HEK293 (cell line): ENCODE data around the gene TRPM2.

Source experiments
- CTCF ChIA-PET: fragments of 350-600 bp; formaldehyde crosslinking; extraction: SDS; loops from one replicate; lab custom pipeline; 2021; ENCODE audit warnings: antibody characterized with exemption; lab: Yijun Ruan, JAX
- POLR2A ChIA-PET: fragments of 300-600 bp; formaldehyde crosslinking; extraction: SDS; loops from one replicate; lab custom pipeline; 2020; ENCODE audit warnings: antibody characterized with exemption, inconsistent platforms; lab: Yijun Ruan, JAX
- H3K27ac ChIP-seq: fragments of 200-500 bp; sonication (Bioruptor generic); 2 replicates; pipeline ENCODE4 v1.5.1; 2014; ENCODE audit warnings: low read depth, low read length, control low read depth, inconsistent platforms; ENCODE audit errors: extremely low read depth
- H3K36me3 ChIP-seq, 2 experiments: fragments of 200-500 bp in 1 of 2; sonication (Bioruptor generic) in 1 of 2; 1 replicate in 1 of 2; 2 replicates in 1 of 2; pipeline ENCODE4 v1.5.1; 2014 to 2017; ENCODE audit warnings: inconsistent platforms in 2 of 2, low read length in 2 of 2; ENCODE audit not compliant: control insufficient read depth in 2 of 2, insufficient read depth in 1 of 2
- H3K4me1 ChIP-seq: fragments of 200-500 bp; sonication (Bioruptor generic); 2 replicates; pipeline ENCODE4 v1.5.1; 2014; ENCODE audit warnings: mild to moderate bottlenecking, low read length, inconsistent platforms; ENCODE audit not compliant: control insufficient read depth, insufficient read depth
- H3K4me3 ChIP-seq: 2 replicates; pipeline ENCODE4 v1.5.1; 2011; ENCODE audit warnings: low read depth, mild to moderate bottlenecking, control low read depth, low read length, moderate library complexity
- H3K9me3 ChIP-seq: fragments of 200-500 bp; sonication (Bioruptor generic); 2 replicates; pipeline ENCODE4 v1.5.1; 2014; ENCODE audit warnings: low read depth, low read length, inconsistent platforms; ENCODE audit not compliant: control insufficient read depth, insufficient read depth
- GLIS1 ChIP-seq: fragments of 450-650 bp; formaldehyde crosslinking; IDR thresholded peaks from 2 replicates; pipeline ENCODE4 v1.5.1; 2016; ENCODE audit warnings: missing biosample characterization, missing genetic modification characterization
- GLIS2 ChIP-seq: fragments of 450-650 bp; formaldehyde crosslinking; IDR thresholded peaks from 2 replicates; pipeline ENCODE4 v1.5.1; 2016; ENCODE audit warnings: missing biosample characterization, missing genetic modification characterization
- SCRT2 ChIP-seq: fragments of 450-650 bp; formaldehyde crosslinking; IDR thresholded peaks from 2 replicates; pipeline ENCODE4 v1.5.1; 2016; ENCODE audit warnings: missing biosample characterization, missing genetic modification characterization
- SETDB1 ChIP-seq: IDR thresholded peaks from one replicate; pipeline ENCODE4 v1.6.1; 2017; ENCODE audit warnings: mild to moderate bottlenecking, low read length, moderate library complexity, mixed read lengths; ENCODE audit not compliant: insufficient read length
- SP2 ChIP-seq: fragments of 450-650 bp; formaldehyde crosslinking; IDR thresholded peaks from 2 replicates; pipeline ENCODE4 v1.5.1; 2016; ENCODE audit warnings: missing biosample characterization, missing genetic modification characterization
- TRIM28 ChIP-seq: IDR thresholded peaks from 2 replicates; pipeline ENCODE4 v1.6.1; 2011; ENCODE audit warnings: low read length, control low read depth, borderline replicate concordance
- ZNF10 ChIP-seq: fragments of 450-650 bp; formaldehyde crosslinking; IDR thresholded peaks from 2 replicates; pipeline ENCODE4 v1.5.1; 2017; ENCODE audit warnings: missing biosample characterization, missing genetic modification characterization
- ZNF23 ChIP-seq: fragments of 450-650 bp; formaldehyde crosslinking; IDR thresholded peaks from 2 replicates; pipeline ENCODE4 v1.5.1; 2016; ENCODE audit warnings: missing biosample characterization, missing genetic modification characterization, borderline replicate concordance
- ZNF274 ChIP-seq, 2 experiments: fragments of 200-500 bp in 1 of 2; fragments of 450-650 bp in 1 of 2; sonication (Bioruptor generic) in 1 of 2; formaldehyde crosslinking in 1 of 2; IDR thresholded peaks; 2 replicates each; pipeline versions ENCODE4 v1.5.1 to v1.6.1; 2014 to 2016; ENCODE audit warnings: borderline replicate concordance in 1 of 2, inconsistent platforms in 1 of 2, low read length in 1 of 2, missing biosample characterization in 1 of 2, missing genetic modification characterization in 1 of 2
- ZNF302 ChIP-seq: fragments of 450-650 bp; formaldehyde crosslinking; IDR thresholded peaks from 2 replicates; pipeline ENCODE4 v1.5.1; 2016; ENCODE audit warnings: missing biosample characterization, missing genetic modification characterization, low read depth
- ZNF324 ChIP-seq: fragments of 450-650 bp; formaldehyde crosslinking; IDR thresholded peaks from 2 replicates; pipeline ENCODE4 v1.5.1; 2016; ENCODE audit warnings: missing biosample characterization, missing genetic modification characterization
- ZNF404 ChIP-seq: fragments of 450-650 bp; formaldehyde crosslinking; IDR thresholded peaks from 2 replicates; pipeline ENCODE4 v1.5.1; 2017; ENCODE audit warnings: missing biosample characterization, missing genetic modification characterization
- ZNF585B ChIP-seq: fragments of 450-650 bp; formaldehyde crosslinking; IDR thresholded peaks from 2 replicates; pipeline ENCODE4 v1.5.1; 2016; ENCODE audit warnings: missing biosample characterization, missing genetic modification characterization
- ZNF677 ChIP-seq: fragments of 450-650 bp; IDR thresholded peaks from 2 replicates; pipeline ENCODE4 v1.5.0; 2018; ENCODE audit warnings: missing biosample characterization, mild to moderate bottlenecking, missing genetic modification characterization, moderate library complexity
- TF ChIP-seq, protein P1 (sequence below): fragments of 450-650 bp; formaldehyde crosslinking; IDR thresholded peaks from 2 replicates; pipeline ENCODE4 v1.5.1; 2016; ENCODE audit warnings: missing biosample characterization, missing genetic modification characterization
- TF ChIP-seq, protein P2 (sequence below): fragments of 450-650 bp; formaldehyde crosslinking; IDR thresholded peaks from 2 replicates; pipeline ENCODE4 v1.5.1; 2017; ENCODE audit warnings: missing biosample characterization, missing genetic modification characterization
- TF ChIP-seq, protein P3 (sequence below): fragments of 450-650 bp; formaldehyde crosslinking; IDR thresholded peaks from 2 replicates; pipeline ENCODE4 v1.5.1; 2017; ENCODE audit warnings: missing biosample characterization, mild to moderate bottlenecking, missing genetic modification characterization, moderate library complexity
- TF ChIP-seq, protein P4 (sequence below): fragments of 450-650 bp; IDR thresholded peaks from 2 replicates; pipeline ENCODE4 v1.5.1; 2018; ENCODE audit warnings: missing biosample characterization, mild to moderate bottlenecking, missing genetic modification characterization

Gene TRPM2

DNA sequence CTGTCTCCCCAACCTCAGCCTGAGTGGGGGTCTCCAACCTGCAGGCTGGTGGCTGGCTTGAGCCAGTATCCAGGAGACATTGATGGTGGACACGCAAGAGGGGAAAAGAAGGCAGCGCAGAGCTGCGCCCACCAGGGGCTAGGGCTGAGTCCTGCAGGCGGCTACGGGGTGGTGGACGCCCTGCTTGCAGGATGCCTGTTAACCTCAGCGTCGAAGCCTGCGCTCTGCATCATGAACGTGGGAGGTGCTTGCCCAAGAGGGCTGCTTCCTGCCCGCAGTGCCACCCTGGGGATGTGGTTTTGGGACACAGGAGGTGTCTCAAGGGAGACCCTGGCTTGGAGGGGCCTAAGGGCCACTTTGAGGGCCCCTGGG, 25.8 kb upstream of the TRPM2 start:
- H3K27ac ChIP-seq = no peak overlapping the region
- no peak overlapping the region for H3K4me3 ChIP-seq
- CTCF ChIA-PET = no interaction called here
- POLR2A ChIA-PET = no interaction called here
- no peaks in the 10 kb centered on the region for H3K9me3 ChIP-seq
- peaks cover 0 to 50% of the 10 kb centered on the region in 2 experiments; a peak in 1 of 3 replicates for H3K36me3 ChIP-seq
- no peak for TF ChIP-seq ZNF677 (tag by site-specific recombination)
- TF ChIP-seq GLIS2 = 0 out of 2 replicates have a peak, but pooled peaks have one; percentile 4
- H3K4me1 ChIP-seq = no peaks in the 10 kb centered on the region

DNA sequence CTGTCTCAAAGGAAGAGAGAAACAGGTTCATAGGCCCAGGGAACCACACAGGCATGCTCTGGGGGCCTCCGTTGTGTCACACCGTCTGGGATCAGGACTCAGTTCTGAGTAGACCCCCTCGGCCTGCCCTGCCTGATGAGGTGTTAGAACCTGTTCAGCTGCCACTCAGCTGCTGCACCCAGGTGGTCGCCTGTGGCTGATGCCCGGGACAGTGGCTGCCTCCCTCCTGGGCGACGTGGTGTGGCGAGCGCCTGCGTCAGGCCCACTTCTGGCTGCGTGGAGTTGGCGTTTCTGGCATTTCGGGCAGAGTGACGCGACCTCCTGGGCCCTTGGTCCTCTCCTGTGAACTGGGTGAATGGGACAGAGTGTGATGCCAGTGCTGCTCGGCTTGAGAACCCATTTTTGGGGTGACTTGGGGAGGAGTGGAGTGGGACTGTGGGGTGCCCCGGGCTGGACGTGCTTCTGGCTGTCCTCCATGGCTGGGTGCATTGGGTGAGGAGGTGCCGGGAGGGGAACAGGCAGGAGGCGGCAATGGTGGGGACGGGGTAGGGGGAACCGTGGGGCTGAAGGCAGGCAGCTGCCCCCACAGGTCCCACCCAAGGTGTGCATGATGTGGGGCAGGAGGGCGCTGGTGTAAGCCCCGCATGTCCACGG, 25.1 kb upstream of the TRPM2 start:
- POLR2A ChIA-PET = interaction anchor here (0.8 to 1.5 kb wide), 3 partner anchors 8 to 28 kb away, joined by 3 to 4 read pairs (median 4); partner anchors contain the start of gene PFKL

DNA sequence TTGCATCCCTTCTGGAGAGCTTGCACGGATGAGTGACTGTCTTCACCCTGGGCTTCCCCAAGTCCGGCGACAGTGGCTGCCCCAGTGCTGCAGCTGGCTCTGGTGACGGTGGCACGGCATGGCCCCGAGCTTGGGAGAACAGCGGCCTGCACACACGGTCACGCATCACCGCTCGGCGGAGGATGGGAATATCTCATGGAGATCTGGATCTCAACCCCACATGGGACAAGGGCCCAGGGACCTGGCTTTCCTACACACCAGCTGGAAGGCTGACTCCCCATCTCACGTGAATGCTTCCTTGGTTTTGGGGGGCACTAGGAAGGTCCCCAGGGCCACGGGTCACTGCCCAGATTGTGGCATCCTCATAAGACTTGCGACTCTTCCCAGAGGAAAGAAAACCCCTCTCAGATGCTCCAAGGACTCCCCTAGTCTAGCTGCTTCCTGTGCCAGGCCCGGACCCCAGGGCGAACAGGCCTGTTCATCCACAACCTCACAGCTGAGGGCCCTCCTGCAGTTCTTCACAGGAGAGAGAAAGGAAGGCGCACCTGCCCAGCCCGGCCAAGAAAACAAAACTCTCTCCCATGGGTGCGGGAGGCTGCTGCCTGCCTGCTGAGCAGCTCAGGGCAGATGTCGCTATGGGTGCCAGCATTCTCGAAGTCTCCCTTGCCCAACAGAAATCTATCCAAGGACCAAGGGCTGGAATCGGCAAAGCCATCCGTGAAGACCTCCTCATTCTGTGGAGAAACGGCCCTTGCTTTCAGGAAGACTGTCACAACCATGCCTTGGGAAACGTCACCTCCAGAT, 24.1 kb upstream of the TRPM2 start:
- 0 out of 2 replicates have a peak overlapping the region, but pooled peaks have one; percentile 2 for H3K27ac ChIP-seq

More for the DNA sequence above, 25.1 kb upstream of the TRPM2 start:
- Histone ChIP-seq H3K4me1 (no peaks in the 10 kb centered on the region), H3K9me3 (no peaks in the 10 kb centered on the region), H3K36me3 (peaks cover 0 to 43% of the 10 kb centered on the region in 2 experiments; a peak in 1 of 3 replicates), H3K27ac (no peak overlapping the region), H3K4me3 (no peak overlapping the region)
- CTCF ChIA-PET = interaction anchor here (0.7 kb wide), 1 partner anchor 9 kb away, joined by 4 read pairs; no protein-coding TSS in a partner anchor
- TF ChIP-seq ZNF302 (no peak), TRIM28 (no peak), SP2 (tag by site-specific recombination) (no peak), SCRT2 (no peak)
- TF ChIP-seq, protein P1, sequence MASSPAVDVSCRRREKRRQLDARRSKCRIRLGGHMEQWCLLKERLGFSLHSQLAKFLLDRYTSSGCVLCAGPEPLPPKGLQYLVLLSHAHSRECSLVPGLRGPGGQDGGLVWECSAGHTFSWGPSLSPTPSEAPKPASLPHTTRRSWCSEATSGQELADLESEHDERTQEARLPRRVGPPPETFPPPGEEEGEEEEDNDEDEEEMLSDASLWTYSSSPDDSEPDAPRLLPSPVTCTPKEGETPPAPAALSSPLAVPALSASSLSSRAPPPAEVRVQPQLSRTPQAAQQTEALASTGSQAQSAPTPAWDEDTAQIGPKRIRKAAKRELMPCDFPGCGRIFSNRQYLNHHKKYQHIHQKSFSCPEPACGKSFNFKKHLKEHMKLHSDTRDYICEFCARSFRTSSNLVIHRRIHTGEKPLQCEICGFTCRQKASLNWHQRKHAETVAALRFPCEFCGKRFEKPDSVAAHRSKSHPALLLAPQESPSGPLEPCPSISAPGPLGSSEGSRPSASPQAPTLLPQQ = no peak
- TF ChIP-seq, all 188 proteins: peak for 0

DNA sequence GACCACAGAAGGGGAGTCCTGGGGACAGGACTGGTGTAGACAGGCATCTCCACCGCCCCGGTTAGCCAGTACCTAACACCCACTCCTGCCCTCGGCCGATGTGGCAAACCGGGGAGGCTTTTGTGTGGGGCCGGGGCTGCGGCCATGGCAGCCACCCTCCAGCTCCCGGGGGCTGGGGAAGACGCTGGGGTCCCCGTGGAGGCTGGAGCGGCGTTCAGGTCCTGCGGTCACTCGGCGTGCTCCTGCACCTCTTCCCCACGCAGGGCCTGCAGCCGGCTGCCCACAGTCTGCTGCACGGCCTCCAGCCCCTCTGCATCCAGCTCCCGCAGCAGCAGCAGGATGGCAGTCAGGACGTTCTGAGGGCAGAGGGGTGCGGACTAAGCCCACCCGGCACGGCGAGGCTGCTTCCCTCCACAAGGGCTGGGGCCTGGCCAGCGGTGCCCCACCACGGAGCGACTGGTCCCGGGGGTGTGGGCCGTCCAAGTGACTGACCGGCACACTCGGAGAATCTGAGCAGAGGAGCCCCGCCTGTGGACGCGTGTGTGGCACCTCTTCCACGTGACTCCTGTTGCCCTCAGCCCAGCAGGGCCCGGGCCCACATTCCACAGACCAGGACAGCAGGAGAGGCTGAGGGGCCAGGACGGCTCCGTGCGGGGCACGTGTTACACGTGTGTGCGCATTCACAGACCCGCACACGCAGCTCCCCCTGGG, 23.3 kb upstream of the TRPM2 start:
- H3K36me3 ChIP-seq = peaks cover 0 to 25% of the 10 kb centered on the region in 2 experiments; a peak in 1 of 3 replicates
- no peaks in the 10 kb centered on the region for H3K9me3 ChIP-seq
- ChIA-PET POLR2A (interaction anchor here (1.1 to 1.5 kb wide), 2 partner anchors 14 to 30 kb away, joined by 4 to 5 read pairs; partner anchors contain the start of gene PFKL), CTCF (no interaction called here)
- no peak overlapping the region for H3K27ac ChIP-seq
- H3K4me1 ChIP-seq = no peaks in the 10 kb centered on the region
- no peak overlapping the region for H3K4me3 ChIP-seq
- no peak for TF ChIP-seq ZNF585B (tag by site-specific recombination)
- no peak for TF ChIP-seq ZNF10 (tag by site-specific recombination)
- TF ChIP-seq SETDB1 = no peak
- no peak for TF ChIP-seq ZNF23
- no peak for TF ChIP-seq ZNF324 (tag by site-specific recombination)
- TF ChIP-seq GLIS1 = no peak
- TF ChIP-seq, protein P2, sequence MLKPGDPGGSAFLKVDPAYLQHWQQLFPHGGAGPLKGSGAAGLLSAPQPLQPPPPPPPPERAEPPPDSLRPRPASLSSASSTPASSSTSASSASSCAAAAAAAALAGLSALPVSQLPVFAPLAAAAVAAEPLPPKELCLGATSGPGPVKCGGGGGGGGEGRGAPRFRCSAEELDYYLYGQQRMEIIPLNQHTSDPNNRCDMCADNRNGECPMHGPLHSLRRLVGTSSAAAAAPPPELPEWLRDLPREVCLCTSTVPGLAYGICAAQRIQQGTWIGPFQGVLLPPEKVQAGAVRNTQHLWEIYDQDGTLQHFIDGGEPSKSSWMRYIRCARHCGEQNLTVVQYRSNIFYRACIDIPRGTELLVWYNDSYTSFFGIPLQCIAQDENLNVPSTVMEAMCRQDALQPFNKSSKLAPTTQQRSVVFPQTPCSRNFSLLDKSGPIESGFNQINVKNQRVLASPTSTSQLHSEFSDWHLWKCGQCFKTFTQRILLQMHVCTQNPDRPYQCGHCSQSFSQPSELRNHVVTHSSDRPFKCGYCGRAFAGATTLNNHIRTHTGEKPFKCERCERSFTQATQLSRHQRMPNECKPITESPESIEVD = no peak
- TF ChIP-seq, protein P3, sequence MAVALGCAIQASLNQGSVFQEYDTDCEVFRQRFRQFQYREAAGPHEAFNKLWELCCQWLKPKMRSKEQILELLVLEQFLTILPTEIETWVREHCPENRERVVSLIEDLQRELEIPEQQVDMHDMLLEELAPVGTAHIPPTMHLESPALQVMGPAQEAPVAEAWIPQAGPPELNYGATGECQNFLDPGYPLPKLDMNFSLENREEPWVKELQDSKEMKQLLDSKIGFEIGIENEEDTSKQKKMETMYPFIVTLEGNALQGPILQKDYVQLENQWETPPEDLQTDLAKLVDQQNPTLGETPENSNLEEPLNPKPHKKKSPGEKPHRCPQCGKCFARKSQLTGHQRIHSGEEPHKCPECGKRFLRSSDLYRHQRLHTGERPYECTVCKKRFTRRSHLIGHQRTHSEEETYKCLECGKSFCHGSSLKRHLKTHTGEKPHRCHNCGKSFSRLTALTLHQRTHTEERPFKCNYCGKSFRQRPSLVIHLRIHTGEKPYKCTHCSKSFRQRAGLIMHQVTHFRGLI = no peak
- no peak for TF ChIP-seq ZNF404

More for the DNA sequence above, 24.1 kb upstream of the TRPM2 start:
- CTCF ChIA-PET = interaction anchor here (0.7 kb wide), 1 partner anchor 8 kb away, joined by 4 read pairs; no protein-coding TSS in a partner anchor
- H3K9me3 ChIP-seq = no peaks in the 10 kb centered on the region
- POLR2A ChIA-PET = interaction anchor here (1.0 to 1.5 kb wide), 3 partner anchors 9 to 29 kb away, joined by 4 to 5 read pairs (median 4); partner anchors contain the start of gene PFKL
- no peaks in the 10 kb centered on the region for H3K4me1 ChIP-seq
- H3K36me3 ChIP-seq = peaks cover 0 to 33% of the 10 kb centered on the region in 2 experiments; a peak in 1 of 3 replicates
- no peak overlapping the region for H3K4me3 ChIP-seq
- no peak for TF ChIP-seq ZNF274 (IDR thresholded peaks at IDR 0.05; ENCODE audit: low read length)
- no peak for TF ChIP-seq ZNF274 (tag by site-specific recombination; IDR thresholded peaks at IDR 0.05; ENCODE audit: borderline replicate concordance)
- TF ChIP-seq, protein P4, sequence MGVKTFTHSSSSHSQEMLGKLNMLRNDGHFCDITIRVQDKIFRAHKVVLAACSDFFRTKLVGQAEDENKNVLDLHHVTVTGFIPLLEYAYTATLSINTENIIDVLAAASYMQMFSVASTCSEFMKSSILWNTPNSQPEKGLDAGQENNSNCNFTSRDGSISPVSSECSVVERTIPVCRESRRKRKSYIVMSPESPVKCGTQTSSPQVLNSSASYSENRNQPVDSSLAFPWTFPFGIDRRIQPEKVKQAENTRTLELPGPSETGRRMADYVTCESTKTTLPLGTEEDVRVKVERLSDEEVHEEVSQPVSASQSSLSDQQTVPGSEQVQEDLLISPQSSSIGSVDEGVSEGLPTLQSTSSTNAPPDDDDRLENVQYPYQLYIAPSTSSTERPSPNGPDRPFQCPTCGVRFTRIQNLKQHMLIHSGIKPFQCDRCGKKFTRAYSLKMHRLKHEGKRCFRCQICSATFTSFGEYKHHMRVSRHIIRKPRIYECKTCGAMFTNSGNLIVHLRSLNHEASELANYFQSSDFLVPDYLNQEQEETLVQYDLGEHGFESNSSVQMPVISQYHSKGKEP (tag by site-specific recombination) = peak; percentile 95
